NCI-H82 (cell line): ENCODE measurements around the gene NUDT2.

Source experiments
- DNase-seq: peaks from one replicate; lab custom pipeline; 2025; lab: John Stamatoyannopoulos, UW

The NUDT2 gene

DNA sequence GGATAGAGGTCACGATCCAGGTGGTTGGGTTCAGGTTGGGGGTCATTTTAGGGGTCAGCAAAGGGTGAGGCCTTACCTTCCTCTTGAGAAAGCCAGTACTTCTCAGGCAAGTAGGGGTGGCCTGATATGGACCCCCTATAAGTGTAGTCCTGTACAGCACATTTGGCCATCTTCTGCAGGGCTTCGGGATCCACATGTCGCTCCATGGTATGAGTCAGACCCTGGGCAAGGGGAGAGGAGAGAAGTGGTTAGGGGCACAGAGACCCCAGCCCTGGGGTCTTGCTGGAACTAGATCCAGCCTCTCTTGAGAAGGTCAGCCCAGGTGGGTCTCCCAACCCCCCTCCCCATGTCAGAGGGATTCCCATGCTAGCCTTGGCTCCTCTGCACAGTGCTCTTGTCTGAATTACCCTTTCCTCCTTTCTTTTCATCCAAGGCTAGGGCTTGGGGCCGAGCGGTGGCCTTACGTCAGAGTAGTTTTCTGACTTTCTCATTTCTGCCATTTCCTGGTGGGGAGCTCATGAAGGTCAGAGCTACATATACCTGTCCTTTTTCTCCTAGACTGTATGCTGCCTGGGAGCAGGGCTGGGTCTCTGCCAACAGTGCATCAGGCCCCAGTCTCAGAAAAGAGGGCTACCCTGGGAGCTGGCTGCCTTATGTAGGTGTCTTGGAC is 56.3 kb downstream of the NUDT2 start:
- no peak for DNase-seq

DNA sequence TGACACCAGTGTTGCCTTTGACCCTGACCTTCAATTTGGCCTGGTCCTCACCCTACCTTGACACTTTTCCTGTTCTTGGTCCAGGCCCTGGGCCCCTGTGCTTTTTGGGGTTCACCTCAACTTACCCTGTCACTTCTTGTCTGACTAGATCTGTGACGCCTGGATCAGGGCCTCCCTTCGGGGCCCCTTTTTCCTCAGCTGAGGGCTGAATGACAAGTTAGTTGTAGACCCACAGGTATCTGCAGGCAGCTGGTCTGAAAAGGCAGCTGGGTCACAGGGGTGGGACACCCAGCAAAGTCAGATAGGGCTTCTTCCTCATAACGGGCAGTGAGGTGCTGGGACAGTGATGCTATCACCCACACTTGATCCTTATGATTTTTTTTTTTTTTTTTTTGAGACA is 57.3 kb downstream of the NUDT2 start:
- DNase-seq = no peak

DNA sequence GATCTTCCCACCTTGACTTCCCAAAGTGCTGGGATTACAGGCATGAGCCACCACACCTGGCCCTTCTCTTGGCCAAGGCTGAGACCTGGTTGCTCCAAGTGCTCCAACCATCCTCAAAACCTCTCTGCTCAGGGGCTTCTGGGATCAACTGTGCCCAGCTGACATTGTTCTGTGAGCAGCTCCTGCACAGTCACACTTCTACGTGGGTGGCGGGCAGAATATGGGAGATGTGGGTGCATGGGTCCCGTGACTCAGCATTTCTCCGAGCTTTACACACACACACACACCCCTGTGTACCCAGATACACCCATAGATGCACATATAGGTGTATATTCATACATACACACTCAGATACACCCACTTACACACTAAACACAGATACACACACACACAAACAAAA is 57.9 kb downstream of the NUDT2 start:
- no peak for DNase-seq

DNA sequence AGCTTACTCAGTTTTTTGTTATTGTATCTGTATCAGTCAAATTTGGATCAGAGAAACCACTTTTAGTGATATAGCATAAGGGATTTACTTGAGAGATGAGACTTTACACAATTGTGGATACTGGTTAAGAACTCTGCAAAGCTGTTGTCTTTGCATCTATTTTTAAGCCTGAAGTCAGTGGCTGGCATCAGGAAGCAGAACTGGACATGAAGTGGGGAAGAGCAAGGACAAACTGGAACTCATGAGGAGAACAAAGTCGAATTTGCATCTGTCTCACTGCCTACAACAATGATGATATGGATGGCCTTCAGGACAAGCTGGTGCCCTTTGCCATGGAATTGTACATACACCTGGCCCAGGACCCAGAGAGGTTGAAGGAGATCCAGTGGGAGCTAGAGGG is 63.1 kb downstream of the NUDT2 start:
- DNase-seq = no peak
